C4-2B (cell line): ENCODE data around the gene ENTPD1.
"Not testable (repeated sequence)": the region's sequence is repeated elsewhere in the genome, so short reads cannot be mapped to it uniquely, and the experiment has no call there.

ENCODE experiments used
- H3K27ac ChIP-seq: fragments of 450-650 bp; 2 replicates; pipeline ENCODE4 v1.5.1; 2017
- CTCF ChIP-seq: fragments of 450-650 bp; conservative IDR thresholded peaks from 2 replicates; pipeline ENCODE4 v1.5.1; 2017; ENCODE audit warnings: mild to moderate bottlenecking
- ZFX ChIP-seq: fragments of 450-650 bp; IDR thresholded peaks from 2 replicates; pipeline ENCODE4 v1.6.1; 2017

The ENTPD1 gene

GRCh38 chr10:95877881-95878280 lies 121.9 kb downstream of the ENTPD1 start:
- TF ChIP-seq CTCF (no peak), ZFX (no peak)
- H3K27ac ChIP-seq, result no peak overlapping the region

DNA sequence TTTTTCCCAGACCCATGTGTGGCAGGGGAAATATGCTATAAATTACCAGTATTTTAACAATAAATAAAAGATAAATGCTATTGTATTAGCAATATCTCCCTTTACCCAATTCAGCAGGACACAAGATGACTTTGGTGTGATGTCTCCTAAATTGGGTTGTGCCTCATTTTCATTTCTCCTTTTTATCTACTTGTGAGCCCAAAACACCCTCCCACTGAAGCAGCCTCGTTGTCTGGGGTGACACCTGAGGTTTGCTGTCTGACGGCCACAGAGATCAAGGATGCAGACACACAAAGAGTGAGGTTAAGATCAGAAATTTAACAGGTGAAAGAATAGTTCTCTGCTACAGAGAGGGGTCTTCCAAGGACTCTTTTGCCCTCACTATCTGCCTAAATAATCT lies 124.7 kb downstream of the ENTPD1 start:
- no peak overlapping the region for H3K27ac ChIP-seq
- TF ChIP-seq CTCF, result no peak
- no peak for TF ChIP-seq ZFX

GRCh38 chr10:95881316-95881715 lies 125.4 kb downstream of the ENTPD1 start:
- no peak for TF ChIP-seq CTCF
- TF ChIP-seq ZFX, result no peak
- H3K27ac ChIP-seq, result no peak overlapping the region

- no peak for TF ChIP-seq CTCF
- no peak for TF ChIP-seq ZFX
- no peak overlapping the region for H3K27ac ChIP-seq
Measured at GRCh38 chr10:95889830-95890229, 133.9 kb downstream of the ENTPD1 start.

DNA sequence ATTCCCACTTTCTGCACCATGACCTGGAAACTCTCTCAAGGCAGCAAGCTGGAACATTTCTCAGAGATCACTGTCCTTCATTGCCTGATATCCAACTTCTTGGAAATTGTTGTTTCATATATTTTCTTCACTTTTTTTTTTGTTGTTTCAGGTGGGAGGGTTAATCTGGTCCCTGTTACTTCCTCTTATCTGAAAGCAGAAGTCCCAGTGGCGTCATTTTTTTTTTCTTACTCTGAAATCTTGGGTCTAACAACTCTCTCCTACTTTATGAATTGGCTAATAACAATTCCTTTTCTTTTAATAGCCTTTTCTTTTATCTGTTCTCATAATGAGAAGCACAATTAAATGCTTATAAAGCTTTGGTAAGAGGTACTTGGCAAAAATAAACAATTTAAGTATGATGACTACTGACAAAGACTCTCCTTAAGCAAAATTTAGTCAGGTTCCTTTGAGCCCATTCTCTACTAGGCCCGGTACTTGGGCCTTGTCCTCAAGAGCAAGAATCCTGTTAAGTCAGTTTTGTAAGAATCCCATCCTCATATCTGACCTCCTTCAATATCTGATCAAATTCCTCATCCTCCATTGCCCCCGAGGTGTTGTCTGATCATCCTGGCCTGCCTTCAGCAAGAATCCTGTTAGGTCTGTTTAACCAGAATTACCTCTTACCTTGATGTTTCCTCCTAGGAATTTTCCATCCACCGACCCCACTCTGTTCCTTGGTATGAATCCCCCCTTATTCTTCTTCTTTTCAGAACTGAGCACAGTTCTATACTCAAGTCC lies 140.3 kb downstream of the ENTPD1 start:
- TF ChIP-seq CTCF (no peak), ZFX (no peak)
- H3K27ac ChIP-seq, result no peak overlapping the region

GRCh38 chr10:95905897-95906580 lies 150.1 kb downstream of the ENTPD1 start:
- H3K27ac ChIP-seq, result not testable (repeated sequence)

DNA sequence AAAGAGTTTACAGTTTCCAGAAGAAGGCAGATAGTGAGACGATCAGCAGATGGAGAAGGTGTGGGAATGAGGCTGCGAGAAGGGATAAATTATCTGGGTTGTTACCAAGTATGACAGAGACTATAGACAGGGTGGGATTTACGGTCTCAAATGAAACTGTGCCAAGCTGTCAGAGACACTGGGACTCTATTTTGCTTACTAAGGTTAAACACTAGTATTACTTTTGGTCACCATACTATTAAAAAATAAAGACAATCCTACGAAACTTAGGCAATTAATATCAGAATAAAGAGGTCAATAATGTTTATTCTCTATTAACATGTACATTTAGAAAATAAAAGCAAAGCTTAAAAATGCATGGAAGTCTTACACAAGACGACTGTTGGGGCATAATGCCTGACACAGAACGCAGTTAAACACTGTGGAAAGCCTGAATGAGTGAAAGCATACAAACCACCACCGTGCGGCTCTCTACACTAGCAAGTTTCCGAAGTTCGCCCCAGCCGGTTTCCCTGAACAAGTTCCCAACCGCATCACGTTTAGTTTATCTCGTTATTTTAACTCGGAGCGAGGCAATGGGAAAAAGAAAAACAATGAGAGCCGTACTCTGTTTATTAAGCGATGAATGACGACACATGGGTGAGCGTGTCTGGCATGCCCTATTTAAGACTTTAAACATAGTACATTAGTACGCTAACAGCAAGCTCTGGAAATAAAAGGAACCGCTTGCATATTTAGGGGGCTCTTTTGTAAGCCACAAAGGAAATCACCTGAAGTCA lies 150.9 kb downstream of the ENTPD1 start:
- TF ChIP-seq ZFX (no peak), CTCF (peak; percentile 49)
- H3K27ac ChIP-seq, result peak overlapping the region; percentile 76
